NCI-H446 (cell line): ENCODE data around the gene KRT33B.
A peak's percentile ranks its signal among the peaks of the same experiment; 100 is the strongest.

Experiments
- DNase-seq, 2 experiments: peaks; one replicate each; lab custom pipeline; 2025; lab: John Stamatoyannopoulos, UW

The KRT33B gene

GRCh38 chr17:41324180-41325075, 45.2 kb downstream of the KRT33B start:
- no peak for DNase-seq

GRCh38 chr17:41322903-41323895, 46.4 kb downstream of the KRT33B start:
- DNase-seq: no peak

GRCh38 chr17:41322094-41322902, 47.3 kb downstream of the KRT33B start:
- DNase-seq: peak in 1 of 2 experiments; percentile 24

GRCh38 chr17:41318231-41318630, 51.4 kb downstream of the KRT33B start:
- no peak for DNase-seq

GRCh38 chr17:41315814-41316445, 53.7 kb downstream of the KRT33B start:
- no peak for DNase-seq

- DNase-seq: no peak
Observed at GRCh38 chr17:41315204-41315794, 54.3 kb downstream of the KRT33B start, which contains the start of gene KRTAP17-1. TSS of gene KRTAP17-1 (minus strand) at chr17:41315710. CDS start at chr17:41315650, 60 bp downstream.
